GM21723 (cell line): ENCODE measurements around the gene BZW1.
A peak's percentile ranks its signal among the peaks of the same experiment; 100 is the strongest.

Experiments used
- ATAC-seq: cut with Tn5 transposase; IDR thresholded peaks from one replicate; pipeline ENCODE4 v1.9.1; 2021; ENCODE audit warnings: mild to moderate bottlenecking, moderate library complexity; ENCODE audit not compliant: unreplicated experiment

Gene BZW1

GRCh38 chr2:200828572-200829257 is 17.0 kb downstream of the BZW1 start:
- no peak for ATAC-seq

GRCh38 chr2:200829258-200829655 is 17.5 kb downstream of the BZW1 start:
- no peak for ATAC-seq

GRCh38 chr2:200834701-200835100 is 23.0 kb downstream of the BZW1 start:
- no peak for ATAC-seq

- no peak for ATAC-seq
Observed at GRCh38 chr2:200839513-200839912, 27.8 kb downstream of the BZW1 start.

- no peak for ATAC-seq
Observed at GRCh38 chr2:200843993-200844948, 32.6 kb downstream of the BZW1 start.

- ATAC-seq = no peak
Observed at GRCh38 chr2:200845194-200845593, 33.5 kb downstream of the BZW1 start.

- no peak for ATAC-seq
Observed at GRCh38 chr2:200845669-200846325, 34.1 kb downstream of the BZW1 start.

- no peak for ATAC-seq
Observed at GRCh38 chr2:200847269-200847668, 35.6 kb downstream of the BZW1 start.

- no peak for ATAC-seq
Observed at GRCh38 chr2:200847939-200848338, 36.2 kb downstream of the BZW1 start.

- ATAC-seq = no peak
Observed at GRCh38 chr2:200850512-200851256, 39.0 kb downstream of the BZW1 start.

- ATAC-seq = no peak
Observed at GRCh38 chr2:200851398-200852248, 39.9 kb downstream of the BZW1 start.

GRCh38 chr2:200852605-200853004 is 40.9 kb downstream of the BZW1 start:
- no peak for ATAC-seq

GRCh38 chr2:200856806-200857205 is 45.1 kb downstream of the BZW1 start:
- ATAC-seq = no peak

GRCh38 chr2:200860092-200860795 is 48.5 kb downstream of the BZW1 start:
- ATAC-seq = no peak

GRCh38 chr2:200861617-200862155 is 50.0 kb downstream of the BZW1 start:
- no peak for ATAC-seq

- no peak for ATAC-seq
Observed at GRCh38 chr2:200862532-200863000, 50.9 kb downstream of the BZW1 start.

- peak; percentile 9 for ATAC-seq
Observed at GRCh38 chr2:200863782-200864175, 52.1 kb downstream of the BZW1 start.

- ATAC-seq = peak; percentile 84
Observed at GRCh38 chr2:200864176-200865034, 52.7 kb downstream of the BZW1 start, which contains the start of gene CLK1. Gene CLK1 (minus strand): TSS chr2:200864658. CDS start chr2:200861862, 2,796 bp downstream.
